Brain pericyte (primary cell): ENCODE results near the gene TRMT10B.
"Not testable (repeated sequence)": the region's sequence is repeated elsewhere in the genome, so short reads cannot be mapped to it uniquely, and the experiment has no call there.

Experiments
- DNase-seq: peaks from one replicate; pipeline ENCODE4 v3.0.0-alpha.2; 2012; ENCODE audit warnings: low read depth, low spot score

TRMT10B gene

GRCh38 chr9:37751186-37751585 is 2.4 kb upstream of the TRMT10B start:
- no peak for DNase-seq

GRCh38 chr9:37751704-37752103 is 1.9 kb upstream of the TRMT10B start:
- DNase-seq, result not testable (repeated sequence)

GRCh38 chr9:37752112-37752511 is 1.5 kb upstream of the TRMT10B start:
- DNase-seq, result not testable (repeated sequence)

- no peak for DNase-seq
Observed at GRCh38 chr9:37752642-37753488, 740 bp upstream of the TRMT10B start.

DNA sequence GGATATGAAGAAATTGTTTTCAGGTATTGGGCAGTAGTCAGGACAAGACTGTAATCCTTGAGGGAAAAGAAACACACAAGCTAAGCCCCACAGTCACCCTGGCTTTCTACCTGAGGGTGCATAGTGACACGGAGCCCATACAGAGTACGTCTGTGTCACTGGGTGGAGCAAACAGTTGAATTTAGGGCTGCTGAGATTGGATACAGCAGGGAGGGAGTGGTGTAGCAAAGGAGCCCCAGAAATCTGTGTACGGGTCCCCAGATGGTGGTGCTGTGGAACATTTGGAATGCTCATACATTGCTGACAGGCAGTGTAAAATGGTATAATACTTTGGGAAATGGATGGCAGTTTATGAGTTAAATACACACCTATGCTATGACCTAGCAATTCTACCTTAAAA is 5.1 kb downstream of the TRMT10B start:
- no peak for DNase-seq

- no peak for DNase-seq
Observed at GRCh38 chr9:37760416-37761161, 7.0 kb downstream of the TRMT10B start.

GRCh38 chr9:37761511-37761910 is 7.9 kb downstream of the TRMT10B start:
- no peak for DNase-seq

- DNase-seq, result not testable (repeated sequence)
Observed at GRCh38 chr9:37765263-37765662, 11.7 kb downstream of the TRMT10B start.

GRCh38 chr9:37769306-37769705 is 15.7 kb downstream of the TRMT10B start:
- no peak for DNase-seq

- DNase-seq, result no peak
Observed at GRCh38 chr9:37769995-37770394, 16.4 kb downstream of the TRMT10B start.

DNA sequence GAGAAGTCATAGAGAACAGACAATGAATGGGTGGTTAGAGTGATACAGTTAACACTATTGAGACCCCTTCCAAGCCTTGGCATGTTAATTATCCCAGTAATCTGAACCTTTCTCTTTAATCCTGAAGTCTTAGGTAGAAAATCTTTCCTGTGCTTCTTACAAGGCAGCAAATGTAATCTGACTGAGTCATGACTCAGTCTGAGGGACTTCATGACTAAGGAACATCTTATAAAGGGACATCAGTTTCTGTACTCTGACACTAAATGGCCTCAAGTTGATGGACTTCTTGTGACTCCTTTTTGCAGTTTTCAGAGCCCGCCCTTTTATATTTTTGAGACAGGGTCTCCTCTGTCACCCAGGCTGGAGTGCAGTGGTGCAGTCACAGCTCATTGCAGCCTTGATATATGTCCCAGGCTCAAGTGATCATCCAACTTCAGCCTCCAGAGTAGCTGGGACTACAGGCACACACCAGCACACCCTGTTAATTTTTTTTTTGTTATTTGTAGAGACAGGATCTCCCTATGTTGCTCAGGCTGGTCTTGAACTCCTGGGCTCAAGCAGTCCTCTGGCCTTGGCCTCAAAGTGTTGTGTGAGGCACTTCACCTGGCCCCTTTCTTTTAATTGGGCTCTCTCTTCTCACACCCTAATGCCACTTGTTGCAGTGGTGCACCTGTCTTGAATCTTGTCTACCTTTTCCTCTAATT is 21.8 kb downstream of the TRMT10B start:
- DNase-seq, result no peak

DNA sequence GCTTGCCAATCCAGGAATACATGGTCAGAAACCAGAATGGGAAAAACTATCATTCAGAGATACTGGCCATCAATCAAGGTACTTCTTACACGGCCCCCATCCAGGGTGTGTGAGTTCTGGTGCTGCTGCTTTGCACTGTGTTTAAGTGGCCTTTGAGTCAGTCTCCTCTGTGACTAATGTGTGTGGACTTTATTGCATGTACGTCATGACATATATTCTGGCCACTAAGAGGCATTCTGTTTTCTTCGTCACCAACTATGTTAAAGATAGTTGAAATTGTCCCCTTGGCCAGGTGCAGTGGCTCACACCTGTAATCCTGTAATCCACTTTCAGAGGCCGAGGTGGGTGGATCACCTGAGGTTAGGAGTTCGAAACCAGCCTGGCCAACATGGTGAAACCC is 22.7 kb downstream of the TRMT10B start:
- no peak for DNase-seq

DNA sequence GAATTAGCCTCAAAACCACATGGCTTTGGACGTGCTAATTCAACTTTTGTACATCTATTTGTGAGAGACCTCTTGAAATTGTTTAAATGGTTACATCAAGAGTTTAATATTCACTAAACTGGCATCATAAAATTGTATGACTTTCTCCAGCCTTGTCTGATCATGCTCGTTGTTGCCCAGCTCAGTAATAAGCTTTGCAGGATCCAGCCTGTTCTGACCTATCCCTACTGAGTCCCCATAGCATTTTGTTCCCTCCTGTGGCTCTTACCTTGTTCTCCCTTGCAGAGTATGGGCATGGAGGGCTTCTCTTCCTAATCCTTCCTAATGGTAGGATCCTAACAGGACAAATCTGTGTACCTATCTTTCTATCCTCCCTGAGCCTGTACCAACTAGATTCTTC is 24.9 kb downstream of the TRMT10B start:
- DNase-seq, result no peak

GRCh38 chr9:37784291-37784615 is 30.6 kb downstream of the TRMT10B start:
- DNase-seq, result no peak

GRCh38 chr9:37784616-37785483 is 31.2 kb downstream of the TRMT10B start, which contains the start of gene EXOSC3:
TSS of gene EXOSC3 (minus strand) at chr9:37785064. CDS start at chr9:37785044, 20 bp downstream.
- peak; percentile 53 for DNase-seq

DNA sequence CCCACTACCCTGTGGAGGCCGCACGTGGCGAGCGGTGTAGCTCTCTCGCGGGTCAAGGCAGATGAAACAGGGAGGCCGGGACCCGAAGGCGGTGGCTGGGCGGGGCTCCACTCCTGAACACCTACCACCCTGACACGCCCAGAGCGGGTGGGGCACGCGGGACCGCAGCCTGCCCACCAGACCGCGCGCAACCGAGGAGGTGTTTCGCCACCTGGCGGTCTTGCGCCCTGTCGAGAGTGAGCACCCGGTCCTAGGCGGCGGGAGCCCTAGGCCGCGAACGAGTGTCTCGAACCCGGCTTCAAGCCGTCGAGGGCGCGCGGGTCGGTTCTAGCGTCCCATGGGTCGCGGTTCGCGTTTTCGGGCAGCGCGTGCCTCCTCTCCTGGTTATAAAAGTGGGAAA is 33.5 kb downstream of the TRMT10B start:
- DNase-seq, result no peak

- no peak for DNase-seq
Observed at GRCh38 chr9:37788332-37788731, 34.7 kb downstream of the TRMT10B start.

DNA sequence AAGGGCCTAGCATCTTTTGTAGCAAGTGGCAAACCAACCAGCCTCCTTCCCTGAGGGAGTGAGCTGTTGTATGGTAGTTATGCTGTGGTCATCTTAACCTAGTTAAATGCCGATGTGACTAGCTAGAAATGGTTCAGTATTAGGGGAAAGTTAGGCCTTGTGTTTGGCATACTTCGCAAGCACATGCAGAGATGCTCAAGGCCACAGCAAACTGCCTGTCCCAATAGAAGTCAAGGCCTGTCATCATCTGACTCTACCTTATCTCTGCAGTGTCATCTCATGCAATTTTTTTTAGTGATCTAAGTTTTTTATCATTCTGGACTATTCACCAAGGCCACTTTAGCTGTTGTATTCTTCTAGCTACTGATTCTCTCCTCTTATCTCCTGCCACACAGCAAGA is 36.5 kb downstream of the TRMT10B start:
- DNase-seq, result no peak

GRCh38 chr9:37792122-37792521 is 38.5 kb downstream of the TRMT10B start:
- DNase-seq, result no peak

- no peak for DNase-seq
Observed at GRCh38 chr9:37796232-37796631, 42.6 kb downstream of the TRMT10B start.

GRCh38 chr9:37798677-37799076 is 45.1 kb downstream of the TRMT10B start:
- no peak for DNase-seq
